WTC11 (cell line): Measurements from ENCODE around the gene SLC16A13.
A peak's percentile ranks its signal among the peaks of the same experiment; 100 is the strongest.

Source experiments
- CREM ChIP-seq: sonication (generic); formaldehyde crosslinking; IDR thresholded peaks from 2 replicates; pipeline ENCODE4 v1.8.1; 2022; ENCODE audit warnings: mild to moderate bottlenecking, missing genetic modification reagents, moderate library complexity
- ETV6 ChIP-seq: sonication (generic); formaldehyde crosslinking; IDR thresholded peaks from 2 replicates; pipeline ENCODE4 v1.8.1; 2022; ENCODE audit warnings: mild to moderate bottlenecking, missing genetic modification reagents
- FOXJ3 ChIP-seq: sonication (generic); formaldehyde crosslinking; IDR thresholded peaks from 2 replicates; pipeline ENCODE4 v1.9.0; 2021; ENCODE audit warnings: missing genetic modification reagents, mild to moderate bottlenecking, borderline replicate concordance
- FOXP1 ChIP-seq: sonication (generic); formaldehyde crosslinking; IDR thresholded peaks from 2 replicates; pipeline ENCODE4 v1.8.0; 2022; ENCODE audit warnings: missing genetic modification reagents, mild to moderate bottlenecking, moderate library complexity, borderline replicate concordance
- GTF2I ChIP-seq: fragments of 250-450 bp; sonication (Bioruptor Pico); conservative IDR thresholded peaks from 2 replicates; pipeline ENCODE4 v1.4.0; 2021; ENCODE audit warnings: mild to moderate bottlenecking
- ZBTB43 ChIP-seq: sonication (generic); formaldehyde crosslinking; IDR thresholded peaks from 2 replicates; pipeline ENCODE4 v1.8.1; 2023; ENCODE audit warnings: mild to moderate bottlenecking, missing genetic modification reagents
- TF ChIP-seq, protein P1 (sequence below): sonication (generic); formaldehyde crosslinking; IDR thresholded peaks from 2 replicates; pipeline ENCODE4 v1.8.1; 2023; ENCODE audit warnings: mild to moderate bottlenecking, missing genetic modification reagents, moderate library complexity
- TF ChIP-seq, protein P2 (sequence below): fragments of 200-600 bp; IDR thresholded peaks from 2 replicates; pipeline ENCODE4 v1.8.0; 2022; ENCODE audit warnings: antibody characterized with exemption
- TF ChIP-seq, protein P3 (sequence below): sonication (generic); formaldehyde crosslinking; IDR thresholded peaks from 2 replicates; pipeline ENCODE4 v1.8.1; 2022; ENCODE audit warnings: low read depth, missing genetic modification reagents, borderline replicate concordance

DNA sequence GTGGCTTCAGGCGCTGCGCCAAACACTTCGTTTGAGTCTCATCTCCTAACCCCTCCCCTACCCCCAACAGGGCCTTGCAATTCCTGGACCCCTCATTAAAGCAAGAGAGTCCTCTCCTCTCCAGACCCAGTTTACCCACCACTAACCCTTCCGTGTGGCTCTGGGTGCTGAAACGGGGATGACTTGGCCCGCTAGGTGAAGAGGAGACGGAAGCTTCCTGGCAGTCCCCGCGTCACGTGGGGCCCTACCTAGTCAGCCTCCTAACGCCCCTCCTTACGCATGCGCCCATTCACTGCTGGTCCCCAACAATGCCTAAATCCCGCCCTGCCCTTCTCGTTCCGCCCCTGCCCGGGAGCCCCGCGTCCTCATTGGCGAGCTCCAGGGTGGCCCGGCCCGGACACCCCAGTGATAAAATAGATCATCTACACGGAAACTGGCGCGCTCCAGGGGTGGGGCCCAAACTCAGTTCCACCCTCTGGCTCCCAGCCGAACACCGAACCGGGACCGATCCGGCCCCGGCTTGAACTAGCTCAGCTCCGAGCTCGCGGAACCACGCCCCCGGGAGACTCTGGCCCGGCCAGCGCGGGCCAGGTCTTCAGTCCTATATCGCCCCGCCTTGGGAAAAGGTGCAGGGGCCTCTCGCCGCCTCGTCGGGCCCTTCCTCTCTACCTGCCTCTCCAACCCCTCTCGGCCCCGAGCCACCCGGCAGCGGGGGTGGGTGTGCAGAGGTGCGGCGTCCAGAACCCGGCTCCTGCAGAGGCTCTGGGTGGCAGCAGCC is at the start of gene SLC16A13:
- no peak for TF ChIP-seq FOXP1
- no peak for TF ChIP-seq FOXJ3 (CRISPR knock-in tag)
- TF ChIP-seq GTF2I (CRISPR knock-in tag) = no peak
- no peak; the same call in 1 of the 2 replicates for TF ChIP-seq ZBTB43 (CRISPR knock-in tag)
- 0 out of 2 replicates have a peak, but pooled peaks have one; percentile 21 for TF ChIP-seq ETV6 (CRISPR knock-in tag)
- TF ChIP-seq, protein P1, sequence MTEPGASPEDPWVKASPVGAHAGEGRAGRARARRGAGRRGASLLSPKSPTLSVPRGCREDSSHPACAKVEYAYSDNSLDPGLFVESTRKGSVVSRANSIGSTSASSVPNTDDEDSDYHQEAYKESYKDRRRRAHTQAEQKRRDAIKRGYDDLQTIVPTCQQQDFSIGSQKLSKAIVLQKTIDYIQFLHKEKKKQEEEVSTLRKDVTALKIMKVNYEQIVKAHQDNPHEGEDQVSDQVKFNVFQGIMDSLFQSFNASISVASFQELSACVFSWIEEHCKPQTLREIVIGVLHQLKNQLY (CRISPR knock-in tag) = no peak
- no peak for TF ChIP-seq CREM (CRISPR knock-in tag)
- TF ChIP-seq, protein P2, sequence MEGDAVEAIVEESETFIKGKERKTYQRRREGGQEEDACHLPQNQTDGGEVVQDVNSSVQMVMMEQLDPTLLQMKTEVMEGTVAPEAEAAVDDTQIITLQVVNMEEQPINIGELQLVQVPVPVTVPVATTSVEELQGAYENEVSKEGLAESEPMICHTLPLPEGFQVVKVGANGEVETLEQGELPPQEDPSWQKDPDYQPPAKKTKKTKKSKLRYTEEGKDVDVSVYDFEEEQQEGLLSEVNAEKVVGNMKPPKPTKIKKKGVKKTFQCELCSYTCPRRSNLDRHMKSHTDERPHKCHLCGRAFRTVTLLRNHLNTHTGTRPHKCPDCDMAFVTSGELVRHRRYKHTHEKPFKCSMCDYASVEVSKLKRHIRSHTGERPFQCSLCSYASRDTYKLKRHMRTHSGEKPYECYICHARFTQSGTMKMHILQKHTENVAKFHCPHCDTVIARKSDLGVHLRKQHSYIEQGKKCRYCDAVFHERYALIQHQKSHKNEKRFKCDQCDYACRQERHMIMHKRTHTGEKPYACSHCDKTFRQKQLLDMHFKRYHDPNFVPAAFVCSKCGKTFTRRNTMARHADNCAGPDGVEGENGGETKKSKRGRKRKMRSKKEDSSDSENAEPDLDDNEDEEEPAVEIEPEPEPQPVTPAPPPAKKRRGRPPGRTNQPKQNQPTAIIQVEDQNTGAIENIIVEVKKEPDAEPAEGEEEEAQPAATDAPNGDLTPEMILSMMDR = no peak
- TF ChIP-seq, protein P3, sequence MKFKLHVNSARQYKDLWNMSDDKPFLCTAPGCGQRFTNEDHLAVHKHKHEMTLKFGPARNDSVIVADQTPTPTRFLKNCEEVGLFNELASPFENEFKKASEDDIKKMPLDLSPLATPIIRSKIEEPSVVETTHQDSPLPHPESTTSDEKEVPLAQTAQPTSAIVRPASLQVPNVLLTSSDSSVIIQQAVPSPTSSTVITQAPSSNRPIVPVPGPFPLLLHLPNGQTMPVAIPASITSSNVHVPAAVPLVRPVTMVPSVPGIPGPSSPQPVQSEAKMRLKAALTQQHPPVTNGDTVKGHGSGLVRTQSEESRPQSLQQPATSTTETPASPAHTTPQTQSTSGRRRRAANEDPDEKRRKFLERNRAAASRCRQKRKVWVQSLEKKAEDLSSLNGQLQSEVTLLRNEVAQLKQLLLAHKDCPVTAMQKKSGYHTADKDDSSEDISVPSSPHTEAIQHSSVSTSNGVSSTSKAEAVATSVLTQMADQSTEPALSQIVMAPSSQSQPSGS = no peak
